Measurements from ENCODE around the gene MINDY4.

DNA sequence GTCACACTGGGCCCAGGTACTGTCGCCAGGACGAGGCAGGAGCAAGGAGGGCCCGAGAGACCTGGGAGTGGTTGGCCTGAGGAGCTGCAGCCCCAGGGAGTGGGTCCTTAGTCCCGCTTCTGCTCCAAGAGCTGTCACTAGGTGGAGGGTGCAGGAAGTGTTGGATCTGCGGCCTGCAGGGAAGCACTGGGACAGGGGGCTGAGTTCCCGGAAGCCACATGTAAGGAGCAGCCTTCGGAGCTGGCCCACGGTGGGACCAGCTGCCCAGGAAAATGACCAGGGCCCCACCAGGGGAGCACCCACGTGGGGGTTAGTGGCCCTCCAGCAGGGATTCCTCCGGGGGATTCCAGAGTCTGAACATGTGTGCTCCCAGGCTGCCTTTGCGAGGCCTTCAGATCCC, 131.2 kb downstream of the MINDY4 start:
- TF ChIP-seq EP300 (IDR thresholded peaks at IDR 0.05): no peak
- TF ChIP-seq, protein P1, sequence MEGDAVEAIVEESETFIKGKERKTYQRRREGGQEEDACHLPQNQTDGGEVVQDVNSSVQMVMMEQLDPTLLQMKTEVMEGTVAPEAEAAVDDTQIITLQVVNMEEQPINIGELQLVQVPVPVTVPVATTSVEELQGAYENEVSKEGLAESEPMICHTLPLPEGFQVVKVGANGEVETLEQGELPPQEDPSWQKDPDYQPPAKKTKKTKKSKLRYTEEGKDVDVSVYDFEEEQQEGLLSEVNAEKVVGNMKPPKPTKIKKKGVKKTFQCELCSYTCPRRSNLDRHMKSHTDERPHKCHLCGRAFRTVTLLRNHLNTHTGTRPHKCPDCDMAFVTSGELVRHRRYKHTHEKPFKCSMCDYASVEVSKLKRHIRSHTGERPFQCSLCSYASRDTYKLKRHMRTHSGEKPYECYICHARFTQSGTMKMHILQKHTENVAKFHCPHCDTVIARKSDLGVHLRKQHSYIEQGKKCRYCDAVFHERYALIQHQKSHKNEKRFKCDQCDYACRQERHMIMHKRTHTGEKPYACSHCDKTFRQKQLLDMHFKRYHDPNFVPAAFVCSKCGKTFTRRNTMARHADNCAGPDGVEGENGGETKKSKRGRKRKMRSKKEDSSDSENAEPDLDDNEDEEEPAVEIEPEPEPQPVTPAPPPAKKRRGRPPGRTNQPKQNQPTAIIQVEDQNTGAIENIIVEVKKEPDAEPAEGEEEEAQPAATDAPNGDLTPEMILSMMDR (IDR thresholded peaks at IDR 0.05): no peak
